ENCODE results near the gene USP13.

- TF ChIP-seq CTCF (conservative IDR thresholded peaks at IDR 0.05; ENCODE audit: low read depth, low read length) (no peak), EZH2 (IDR thresholded peaks at IDR 0.05; ENCODE audit: low read length, unreplicated experiment) (no peak), EZH2phosphoT487 (IDR thresholded peaks at IDR 0.05; ENCODE audit: borderline replicate concordance, low read length) (no peak)
Measured at GRCh38 chr3:179677884-179678283, 25.0 kb downstream of the USP13 start.

All from PC-3 (cell line).